Gastrocnemius medialis (tissue), 4 donors: ENCODE results near the gene TBX15. TPM values are rescaled to one million over a fixed set of nuclear protein-coding genes. Genes with fewer than 3 reads are reported as not detected.

Experiments
- ATAC-seq, 2 donors: fragments of 150-250 bp; one replicate each; pipeline ENCODE4 v1.9.1; 2016
- DNase-seq, 2 donors: peaks; one replicate each; pipeline ENCODE4 v3.0.0-alpha.2; 2019
- H3K27ac ChIP-seq, 4 donors: fragments of 200-600 bp; sonication (generic); 1 replicate in 1 of 4; 2 replicates in 3 of 4; pipeline ENCODE4 v1.5.1; 2016 to 2018; ENCODE audit warnings: mild to moderate bottlenecking in 2 of 4, moderate library complexity in 1 of 4
- H3K27me3 ChIP-seq, 3 donors: fragments of 200-600 bp; sonication (generic) in 2 of 3; 1 replicate in 1 of 3; 2 replicates in 2 of 3; pipeline versions ENCODE4 v1.5.1 to v1.6.0; 2016 to 2019; ENCODE audit warnings: mild to moderate bottlenecking in 1 of 3, moderate library complexity in 1 of 3
- H3K36me3 ChIP-seq, 2 donors: fragments of 200-600 bp; sonication (generic) in 1 of 2; one replicate each; pipeline ENCODE4 v1.5.1; 2017 to 2018
- H3K4me1 ChIP-seq, 2 donors: fragments of 200-600 bp; sonication (generic) in 1 of 2; one replicate each; pipeline ENCODE4 v1.5.1; 2016 to 2017; ENCODE audit warnings: mild to moderate bottlenecking in 2 of 2
- H3K4me3 ChIP-seq, 4 donors: fragments of 200-600 bp; sonication (generic) in 3 of 4; 1 replicate in 1 of 4; 2 replicates in 3 of 4; pipeline ENCODE4 v1.5.1; 2016 to 2019; ENCODE audit warnings: mild to moderate bottlenecking in 2 of 4
- H3K9me3 ChIP-seq, 3 donors: fragments of 200-600 bp; sonication (generic) in 2 of 3; 1 replicate in 1 of 3; 2 replicates in 2 of 3; pipeline ENCODE4 v1.5.1; 2016 to 2019
- POLR2A ChIP-seq, 2 donors: fragments of 450-650 bp; IDR thresholded peaks; one replicate each; pipeline ENCODE4 v1.6.1; 2017; ENCODE audit warnings: antibody characterized with exemption in 2 of 2, mild to moderate bottlenecking in 2 of 2, moderate library complexity in 2 of 2
- in situ Hi-C, 4 donors: fragments of 200-750 bp; cut with MboI; loops; one replicate each; pipeline versions ENCODE4 v1.15.0 to v1.8.0; 2017; ENCODE audit warnings: low sequenced_read_pairs in 4 of 4
- intact Hi-C: fragments of 100-400 bp; cut with DNase I; formaldehyde crosslinking; loops from one replicate; pipeline ENCODE4 v1.15.1; 2023; ENCODE audit warnings: low total_unique reads
- total RNA-seq, 4 donors: library from RNA; depleted of rRNA; stranded (reverse); fragments of >200 nt; gene quantifications; one replicate each; pipeline versions ENCODE4 v1.1.0 to v1.2.3, GENCODE V29; 2016
- TF ChIP-seq, protein P1 (sequence below), 5 experiments: fragments of 450-650 bp in 3 of 5; fragments of 200-600 bp in 2 of 5; sonication (generic) in 2 of 5; IDR thresholded peaks in 4 of 5; conservative IDR thresholded peaks in 1 of 5; 1 replicate in 4 of 5; 2 replicates in 1 of 5; pipeline ENCODE4 v1.5.1; 2016 to 2019; ENCODE audit warnings: antibody characterized with exemption in 5 of 5, mild to moderate bottlenecking in 3 of 5, moderate library complexity in 3 of 5

TBX15 gene
- total RNA-seq, 4 donors from 2014 or later, result 91.4 to 275 (median 245) TPM

DNA sequence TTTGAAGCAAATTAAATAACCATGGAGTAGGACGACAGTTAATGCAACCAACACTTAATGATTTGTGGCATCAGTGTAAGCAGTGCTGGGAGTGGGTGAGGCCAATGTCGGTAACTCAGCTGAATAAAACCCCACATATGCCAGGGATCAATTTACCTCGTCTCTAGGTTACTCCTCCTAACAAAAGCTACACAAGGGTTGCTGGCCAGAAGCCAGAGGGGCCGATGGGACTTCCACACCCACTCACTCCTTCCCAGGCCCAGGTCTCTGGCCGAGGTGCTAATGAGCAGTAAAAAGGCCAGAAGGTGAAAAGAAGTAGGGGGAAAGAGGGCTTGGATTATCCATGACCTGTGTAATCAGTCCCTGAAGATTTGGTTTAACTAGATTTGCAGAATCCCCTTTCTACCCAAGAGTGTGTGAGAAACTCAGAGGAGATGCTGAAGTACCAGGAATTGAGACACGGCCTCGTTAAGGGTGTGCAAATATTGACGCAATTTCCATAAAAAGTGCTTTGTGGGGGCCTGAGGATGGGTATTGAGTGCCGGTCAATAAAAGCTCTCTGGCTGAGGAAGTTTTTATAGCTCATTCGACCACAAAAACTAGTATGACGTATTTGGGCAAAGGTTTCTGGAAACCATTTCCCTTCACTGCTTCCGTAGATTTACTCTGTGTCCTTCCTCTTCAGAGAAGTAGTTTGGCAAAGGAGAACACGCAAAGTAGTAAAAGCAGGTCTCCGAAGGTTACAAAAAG lies 145.5 kb downstream of the TBX15 start:
- intact Hi-C loops (no loop called here), in situ Hi-C loops (no loop called here)
- H3K27me3 ChIP-seq, result no peaks in the 10 kb centered on the region
- no peak overlapping the region for H3K27ac ChIP-seq
- no peak for DNase-seq
- TF ChIP-seq POLR2A (IDR thresholded peaks at IDR 0.05), result no peak
- TF ChIP-seq, protein P1, sequence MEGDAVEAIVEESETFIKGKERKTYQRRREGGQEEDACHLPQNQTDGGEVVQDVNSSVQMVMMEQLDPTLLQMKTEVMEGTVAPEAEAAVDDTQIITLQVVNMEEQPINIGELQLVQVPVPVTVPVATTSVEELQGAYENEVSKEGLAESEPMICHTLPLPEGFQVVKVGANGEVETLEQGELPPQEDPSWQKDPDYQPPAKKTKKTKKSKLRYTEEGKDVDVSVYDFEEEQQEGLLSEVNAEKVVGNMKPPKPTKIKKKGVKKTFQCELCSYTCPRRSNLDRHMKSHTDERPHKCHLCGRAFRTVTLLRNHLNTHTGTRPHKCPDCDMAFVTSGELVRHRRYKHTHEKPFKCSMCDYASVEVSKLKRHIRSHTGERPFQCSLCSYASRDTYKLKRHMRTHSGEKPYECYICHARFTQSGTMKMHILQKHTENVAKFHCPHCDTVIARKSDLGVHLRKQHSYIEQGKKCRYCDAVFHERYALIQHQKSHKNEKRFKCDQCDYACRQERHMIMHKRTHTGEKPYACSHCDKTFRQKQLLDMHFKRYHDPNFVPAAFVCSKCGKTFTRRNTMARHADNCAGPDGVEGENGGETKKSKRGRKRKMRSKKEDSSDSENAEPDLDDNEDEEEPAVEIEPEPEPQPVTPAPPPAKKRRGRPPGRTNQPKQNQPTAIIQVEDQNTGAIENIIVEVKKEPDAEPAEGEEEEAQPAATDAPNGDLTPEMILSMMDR (IDR thresholded peaks at IDR 0.05 in 4 of 5, conservative IDR thresholded peaks at IDR 0.05 in 1 of 5), result no peak
- no peaks in the 10 kb centered on the region for H3K9me3 ChIP-seq
- no peak for ATAC-seq
- no peaks in the 10 kb centered on the region for H3K4me1 ChIP-seq
- no peaks in the 10 kb centered on the region for H3K36me3 ChIP-seq
- no peak overlapping the region for H3K4me3 ChIP-seq

DNA sequence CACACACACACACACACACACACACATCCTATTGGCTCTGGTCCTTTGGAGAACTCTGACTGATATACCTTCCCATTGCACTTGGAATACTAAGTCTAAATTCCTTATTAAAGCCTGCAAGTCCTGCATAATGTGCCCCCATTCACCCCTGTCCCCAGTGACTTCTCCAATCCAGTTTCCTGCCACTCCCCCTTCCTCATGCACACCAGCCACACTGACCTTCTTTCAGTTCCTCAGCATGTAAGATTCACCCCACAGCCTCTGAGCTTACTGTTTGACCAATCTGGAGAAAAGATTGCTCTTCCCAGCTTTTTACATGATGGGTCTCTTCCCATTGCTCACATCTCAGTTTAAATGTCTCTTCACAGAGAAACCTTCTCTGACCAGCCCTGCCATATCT lies 146.6 kb downstream of the TBX15 start:
- no peaks in the 10 kb centered on the region for H3K36me3 ChIP-seq
- peak in 1 of 2 donors; percentile 12 for ATAC-seq
- H3K9me3 ChIP-seq, result no peaks in the 10 kb centered on the region
- DNase-seq, result no peak
- H3K27ac ChIP-seq, result no peak overlapping the region
- TF ChIP-seq, protein P1 (IDR thresholded peaks at IDR 0.05 in 4 of 5, conservative IDR thresholded peaks at IDR 0.05 in 1 of 5), result no peak
- TF ChIP-seq POLR2A (IDR thresholded peaks at IDR 0.05), result no peak
- no peak overlapping the region for H3K4me3 ChIP-seq
- intact Hi-C loops, result no loop called here
- in situ Hi-C loops, result no loop called here
- no peaks in the 10 kb centered on the region for H3K27me3 ChIP-seq
- H3K4me1 ChIP-seq, result no peaks in the 10 kb centered on the region

Other genes starting within 250 kb of the TBX15 start
- gene WARS2, start 152.3 kb upstream of the TBX15 start, total RNA-seq, result 10 to 100 TPM in 1 of 4 donors, 1 to 10 TPM in 3; 5.8 to 16.5 (median 6.5) TPM